ENCODE data around the gene SF3B4. TPM values are rescaled to one million over a fixed set of nuclear protein-coding genes. Genes with fewer than 3 reads are reported as not detected.
"Not testable (repeated sequence)": the region's sequence is repeated elsewhere in the genome, so short reads cannot be mapped to it uniquely, and the experiment has no call there.

Gene SF3B4, protein sequence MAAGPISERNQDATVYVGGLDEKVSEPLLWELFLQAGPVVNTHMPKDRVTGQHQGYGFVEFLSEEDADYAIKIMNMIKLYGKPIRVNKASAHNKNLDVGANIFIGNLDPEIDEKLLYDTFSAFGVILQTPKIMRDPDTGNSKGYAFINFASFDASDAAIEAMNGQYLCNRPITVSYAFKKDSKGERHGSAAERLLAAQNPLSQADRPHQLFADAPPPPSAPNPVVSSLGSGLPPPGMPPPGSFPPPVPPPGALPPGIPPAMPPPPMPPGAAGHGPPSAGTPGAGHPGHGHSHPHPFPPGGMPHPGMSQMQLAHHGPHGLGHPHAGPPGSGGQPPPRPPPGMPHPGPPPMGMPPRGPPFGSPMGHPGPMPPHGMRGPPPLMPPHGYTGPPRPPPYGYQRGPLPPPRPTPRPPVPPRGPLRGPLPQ
- 8.7 and 12.5 TPM in 2 replicates for total RNA-seq

GRCh38 chr1:149927563-149928400 lies at the start of gene SF3B4:
TSS of gene SF3B4 (minus strand) at chr1:149927803. CDS start at chr1:149927759, 44 bp downstream.
- peak; percentile 78 to 95 for DNase-seq (ENCODE audit: low read depth in 2 of 2)

DNA sequence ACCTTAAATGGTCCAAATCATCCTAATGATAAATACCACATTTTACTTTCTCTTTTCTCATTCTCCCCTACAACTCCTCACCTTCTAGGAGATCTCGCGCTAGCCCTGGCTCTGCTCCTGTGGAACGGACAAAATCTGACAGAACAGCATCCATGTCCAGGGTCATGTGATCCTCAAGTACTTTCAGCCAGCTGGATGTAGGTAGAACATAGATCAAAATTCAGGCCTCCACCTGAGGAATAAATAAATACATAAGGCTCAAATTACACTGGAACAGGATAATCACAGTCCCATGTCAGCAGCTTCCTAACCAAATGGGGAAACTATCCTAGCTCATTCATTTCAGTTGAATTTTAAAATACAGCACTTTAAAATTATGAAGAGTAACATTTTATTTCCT lies 49.7 kb upstream of the SF3B4 start:
- DNase-seq (ENCODE audit: low read depth in 2 of 2): no peak

DNA sequence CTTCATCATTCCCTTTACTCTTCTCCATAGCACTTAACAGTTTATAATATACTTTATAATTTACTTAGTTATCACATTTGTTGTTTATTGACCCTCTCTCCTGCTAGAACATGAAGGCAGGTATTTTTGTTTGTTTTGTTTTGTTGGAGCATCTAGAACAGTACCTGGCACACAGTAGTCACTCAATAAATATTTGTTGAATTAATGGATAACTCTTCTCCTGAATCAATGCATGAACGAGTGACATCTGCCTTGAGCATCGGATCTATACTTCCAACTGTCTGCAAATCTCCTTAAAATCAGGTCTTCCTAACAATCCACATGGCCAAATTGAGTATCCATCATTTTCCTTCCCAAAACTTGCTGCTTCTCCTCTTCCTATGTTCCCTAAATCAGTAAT lies 44.9 kb upstream of the SF3B4 start:
- no peak for DNase-seq (ENCODE audit: low read depth in 2 of 2)

- no peak for DNase-seq (ENCODE audit: low read depth in 2 of 2)
Measured at GRCh38 chr1:149967646-149968045, 40.0 kb upstream of the SF3B4 start.

DNA sequence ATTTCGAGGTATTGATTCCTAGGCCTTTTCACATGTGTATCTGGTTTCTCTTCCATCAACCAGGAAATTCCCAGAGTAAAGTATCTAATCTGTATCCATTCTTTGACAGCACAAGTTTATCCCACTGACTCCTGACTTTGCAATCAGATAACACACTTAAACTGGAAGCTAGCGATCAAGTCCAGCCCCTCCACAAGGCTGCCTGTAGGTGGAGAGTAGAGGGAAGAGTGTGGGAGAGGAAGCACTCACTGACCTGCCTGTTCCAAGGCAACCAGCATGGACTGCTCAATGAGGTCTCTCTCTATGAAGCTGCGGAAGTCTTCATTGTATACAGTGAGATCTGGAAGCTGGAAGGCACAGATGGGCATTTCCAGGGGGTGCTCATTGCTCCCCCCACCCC lies 39.4 kb upstream of the SF3B4 start:
- no peak for DNase-seq (ENCODE audit: low read depth in 2 of 2)

DNA sequence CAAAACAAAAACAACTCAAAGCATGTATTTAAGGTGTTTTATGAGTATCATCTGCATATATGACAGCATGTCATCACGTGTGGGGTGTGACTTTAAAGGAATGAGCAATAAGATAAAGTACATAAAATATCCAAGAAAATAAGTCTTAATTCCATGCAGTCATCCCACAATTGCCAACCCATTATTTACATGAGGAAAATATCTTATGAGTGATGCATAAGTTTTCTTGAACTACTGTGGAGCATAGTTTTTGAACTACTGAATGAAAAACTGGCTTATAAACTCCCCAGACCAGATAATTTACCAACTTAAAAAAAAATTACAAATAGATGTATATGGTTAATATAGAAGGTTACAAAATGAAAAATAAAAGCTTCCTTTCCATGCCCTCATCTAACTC lies 38.8 kb upstream of the SF3B4 start:
- DNase-seq (ENCODE audit: low read depth in 2 of 2): no peak

DNA sequence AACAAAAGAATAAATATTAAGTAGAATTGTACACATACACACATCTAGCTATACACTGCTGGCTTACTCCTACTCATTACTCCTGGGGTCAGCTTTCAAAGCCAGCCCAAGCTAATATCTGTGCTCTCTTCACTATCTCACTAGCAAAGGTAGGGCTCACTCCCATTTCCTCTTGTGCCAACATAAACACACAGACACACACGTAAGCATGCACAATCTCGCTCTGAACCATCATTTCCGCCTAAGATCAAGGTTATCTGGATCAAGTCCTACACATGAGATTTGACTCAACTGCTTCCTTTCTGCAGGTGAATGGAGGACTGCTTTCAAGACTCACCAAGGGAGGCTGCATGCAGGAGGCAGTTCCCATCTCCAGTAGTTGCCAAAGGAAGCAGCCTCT lies 37.8 kb upstream of the SF3B4 start:
- DNase-seq (ENCODE audit: low read depth in 2 of 2): no peak

GRCh38 chr1:149963358-149963757 lies 35.8 kb upstream of the SF3B4 start:
- DNase-seq (ENCODE audit: low read depth in 2 of 2): no peak

DNA sequence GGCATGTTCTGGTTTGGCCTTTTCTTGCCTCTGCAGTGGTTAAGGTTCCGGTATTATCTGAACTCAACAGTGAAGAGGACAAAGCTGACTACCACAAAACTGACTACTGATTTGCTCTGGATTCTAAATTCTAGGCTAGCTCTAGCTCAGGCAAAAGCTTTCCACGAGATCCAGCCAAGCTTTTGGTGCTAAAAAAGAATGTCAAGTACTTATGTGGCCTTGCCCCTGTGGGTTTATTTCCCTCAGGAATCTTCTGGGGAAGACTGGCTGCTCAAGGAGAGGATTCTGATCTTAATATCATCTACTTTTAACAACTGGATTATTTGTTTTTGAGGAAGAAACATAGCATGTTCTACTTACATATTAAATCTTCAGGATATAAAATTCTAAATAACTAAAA lies 35.1 kb upstream of the SF3B4 start:
- DNase-seq (ENCODE audit: low read depth in 2 of 2): no peak

DNA sequence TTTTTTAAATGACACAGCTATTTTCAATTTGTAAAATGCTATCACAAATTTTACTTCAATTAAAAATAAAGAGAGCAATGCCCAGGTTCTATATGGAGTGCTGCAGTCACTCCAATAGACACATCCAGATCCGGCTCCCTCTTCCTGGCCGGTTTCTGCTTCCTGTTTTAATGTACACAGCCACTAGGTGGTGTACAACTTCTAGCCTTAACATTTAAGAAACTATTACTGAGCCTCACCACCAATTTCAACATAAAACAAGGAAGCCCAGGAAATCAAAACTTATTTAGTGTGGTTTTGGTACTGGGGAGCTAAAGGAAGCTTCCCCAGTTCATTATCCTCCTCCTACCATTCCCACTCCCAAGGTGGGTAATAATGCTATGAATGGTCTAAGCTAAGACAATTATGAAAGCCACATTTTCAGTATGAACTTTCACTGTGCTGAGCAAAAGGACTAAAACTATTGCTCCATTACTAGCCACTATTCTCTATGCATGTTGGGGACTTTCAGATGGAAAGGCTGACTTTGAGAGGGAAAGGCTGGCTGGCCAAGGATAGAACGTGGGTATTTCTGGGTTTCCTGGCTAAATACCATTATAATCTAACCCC lies 34.5 kb upstream of the SF3B4 start:
- DNase-seq (ENCODE audit: low read depth in 2 of 2): peak; percentile 73 to 83

DNA sequence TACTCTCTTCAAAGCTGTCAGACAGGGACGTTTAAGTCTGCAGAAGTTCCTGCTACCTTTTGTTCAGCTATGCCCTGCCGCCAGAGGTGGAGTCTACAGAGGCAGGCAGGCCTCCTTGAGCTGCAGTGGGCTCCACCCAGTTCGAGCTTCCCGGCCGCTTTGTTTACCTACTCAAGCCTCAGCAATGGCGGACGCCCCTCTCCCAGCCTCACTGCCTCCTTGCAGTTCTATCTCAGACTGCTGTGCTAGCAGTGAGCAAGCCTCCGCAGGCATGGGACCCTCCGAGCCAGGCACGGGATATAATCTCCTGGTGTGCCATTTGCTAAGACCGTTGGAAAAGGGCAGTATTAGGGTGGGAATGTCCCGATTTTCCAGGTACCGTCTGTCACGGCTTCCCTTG lies 29.9 kb upstream of the SF3B4 start:
- not testable (repeated sequence) for DNase-seq (ENCODE audit: low read depth in 2 of 2)

DNA sequence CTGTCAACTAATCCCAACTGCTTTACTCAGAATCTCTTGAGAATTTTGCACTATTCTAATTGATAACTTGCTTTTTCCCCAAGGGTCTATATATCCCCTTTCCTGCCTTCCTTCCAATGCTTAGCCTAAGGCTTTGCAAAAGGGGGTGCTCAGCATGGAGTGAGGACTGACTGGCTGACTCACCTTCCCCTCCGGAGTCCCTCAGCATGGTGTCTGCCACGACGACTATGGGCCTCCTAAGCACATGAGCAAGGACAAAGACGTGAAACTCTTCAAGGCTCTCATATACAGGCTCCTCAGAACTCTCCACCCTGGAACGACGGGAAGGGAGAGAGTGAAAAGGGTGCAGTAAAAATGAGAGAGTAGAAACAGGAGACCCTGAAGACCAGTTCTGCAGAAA lies 22.3 kb upstream of the SF3B4 start:
- DNase-seq (ENCODE audit: low read depth in 2 of 2): no peak

- no peak for DNase-seq (ENCODE audit: low read depth in 2 of 2)
Measured at GRCh38 chr1:149945206-149945605, 17.6 kb upstream of the SF3B4 start.

DNA sequence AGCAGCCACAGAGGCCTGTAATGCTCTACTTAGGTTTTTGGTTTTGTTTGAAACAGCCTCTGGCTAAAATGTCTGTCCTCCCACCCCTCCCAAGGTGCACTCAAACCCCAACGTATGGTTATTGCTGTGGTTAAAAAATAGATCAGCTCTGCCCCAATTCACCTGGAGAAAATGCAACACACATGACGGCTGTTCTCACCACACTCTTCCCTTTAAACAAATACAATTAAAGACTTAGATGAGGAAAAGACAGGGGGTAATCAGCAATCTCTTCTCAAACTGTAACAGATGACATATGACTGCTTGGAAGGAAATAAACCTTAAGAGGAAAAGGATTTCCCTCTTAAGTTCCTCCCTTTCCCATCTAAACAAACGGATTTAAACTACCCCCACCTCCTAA lies 15.3 kb upstream of the SF3B4 start:
- no peak for DNase-seq (ENCODE audit: low read depth in 2 of 2)

DNA sequence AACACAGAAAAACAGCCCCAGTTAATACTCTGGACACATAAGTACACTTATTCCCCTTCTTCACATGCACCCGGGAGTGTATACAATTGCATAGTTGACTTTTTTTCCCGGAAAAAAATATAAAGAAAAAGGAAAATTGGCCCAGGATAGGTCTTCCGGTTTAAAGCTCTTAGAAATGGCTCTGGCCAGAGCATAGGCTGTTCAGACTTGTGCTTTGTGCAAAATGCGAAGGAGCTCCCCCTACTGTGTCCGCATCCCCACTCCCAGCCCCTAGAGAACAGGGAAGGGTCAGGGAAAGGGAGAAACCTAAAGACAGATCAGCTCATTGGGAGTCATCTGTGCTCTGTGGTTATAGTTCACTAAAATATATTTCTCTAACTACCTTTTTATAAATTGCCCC lies 14.6 kb upstream of the SF3B4 start:
- peak in 1 of 2 donors; percentile 41 for DNase-seq (ENCODE audit: low read depth in 2 of 2)

DNA sequence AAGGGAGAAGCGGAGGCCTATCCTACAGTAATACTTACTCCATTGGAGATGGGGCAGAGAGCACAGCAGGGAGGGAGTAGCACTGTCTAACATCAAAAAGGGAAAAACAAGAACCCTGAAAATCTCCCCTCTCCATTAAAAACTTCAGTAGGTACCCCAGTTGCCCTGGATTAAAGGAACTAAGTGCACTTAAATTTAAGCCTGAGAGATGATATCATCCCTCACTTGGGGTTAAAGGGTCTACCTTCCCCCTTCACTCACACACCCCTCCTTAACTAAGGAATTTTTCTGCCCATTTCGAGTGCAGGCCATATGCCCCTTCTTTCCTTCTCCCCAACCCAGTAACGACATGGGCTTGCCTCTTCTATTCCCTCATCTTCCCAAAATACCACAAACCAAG lies 12.8 kb upstream of the SF3B4 start:
- no peak for DNase-seq (ENCODE audit: low read depth in 2 of 2)

- not testable (repeated sequence) for DNase-seq (ENCODE audit: low read depth in 2 of 2)
Measured at GRCh38 chr1:149938668-149939003, 11.0 kb upstream of the SF3B4 start.

DNA sequence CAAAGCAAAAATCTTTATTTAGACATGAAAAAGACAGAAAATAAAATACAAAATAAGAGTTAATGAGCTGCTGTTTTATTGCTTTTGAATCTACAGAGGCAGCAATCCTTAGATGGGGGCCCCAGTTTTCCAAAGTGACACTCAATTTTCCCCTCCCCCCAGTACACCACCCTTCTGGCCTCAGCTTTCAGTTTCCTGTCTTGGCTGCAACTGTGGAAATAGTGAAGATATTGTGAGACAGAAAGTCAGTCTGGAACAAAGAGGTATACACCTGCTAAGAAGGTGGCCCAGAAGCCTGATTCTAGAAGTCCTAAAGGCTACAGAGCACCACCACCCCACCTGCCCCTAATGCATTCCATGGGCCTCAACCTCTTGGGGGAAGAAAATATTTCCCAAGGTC lies 10.2 kb upstream of the SF3B4 start:
- no peak for DNase-seq (ENCODE audit: low read depth in 2 of 2)

GRCh38 chr1:149936992-149937705 lies 9.5 kb upstream of the SF3B4 start:
- DNase-seq (ENCODE audit: low read depth in 2 of 2): no peak

- no peak for DNase-seq (ENCODE audit: low read depth in 2 of 2)
Measured at GRCh38 chr1:149936170-149936991, 8.8 kb upstream of the SF3B4 start, which contains the start of gene MTMR11. TSS of gene MTMR11 (minus strand) at chr1:149936879. CDS start at chr1:149936647, 232 bp downstream.

GRCh38 chr1:149934356-149934755 lies 6.8 kb upstream of the SF3B4 start:
- no peak for DNase-seq (ENCODE audit: low read depth in 2 of 2)
